Pancreas (tissue), 10 donors: ENCODE data around the gene CDK6. TPM values are rescaled to one million over a fixed set of nuclear protein-coding genes. Genes with fewer than 3 reads are reported as not detected.
"Not testable (repeated sequence)": the region's sequence is repeated elsewhere in the genome, so short reads cannot be mapped to it uniquely, and the experiment has no call there.

Experiments
- ATAC-seq, 4 donors: fragments of 200-7000 bp; cut with Tn5 transposase; one replicate each; pipeline versions ENCODE4 v1.8.0 to v1.9.1; 2020; ENCODE audit warnings: mild to moderate bottlenecking in 4 of 4, moderate library complexity in 4 of 4
- DNase-seq, 6 donors: peaks; one replicate each; pipeline ENCODE4 v3.0.0-alpha.2; 2020
- FAIRE-seq: peaks from 2 replicates; lab custom pipeline; 2012; peaks lifted over from hg19 to GRCh38; lab: Jason Lieb, UNC
- H3K27ac ChIP-seq, 4 donors: fragments of 200-600 bp; sonication (generic); 1 replicate in 3 of 4; 2 replicates in 1 of 4; pipeline versions ENCODE4 v1.5.0 to v1.8.0; 2020
- H3K27me3 ChIP-seq, 4 donors: fragments of 200-600 bp; one replicate each; pipeline ENCODE4 v1.8.0; 2021
- H3K36me3 ChIP-seq, 3 donors: fragments of 200-600 bp; sonication (generic) in 1 of 3; one replicate each; pipeline versions ENCODE4 v1.5.0 to v1.8.0; 2020 to 2021
- H3K4me1 ChIP-seq, 3 donors: fragments of 200-600 bp; one replicate each; pipeline ENCODE4 v1.8.0; 2021
- H3K4me3 ChIP-seq, 4 donors: fragments of 200-600 bp; sonication (generic) in 2 of 4; one replicate each; pipeline versions ENCODE4 v1.5.0 to v1.8.0; 2020 to 2021
- H3K9me3 ChIP-seq, 4 donors: fragments of 200-600 bp; one replicate each; pipeline ENCODE4 v1.8.0; 2021
- WGBS, 2 donors: extraction: QIAGEN DNeasy Blood & Tissue Kit; methylation state at CpG; one replicate each; pipeline ENCODE4 v1.1.7; 2013; 5-methylcytosine and 5-hydroxymethylcytosine counted together
- intact Hi-C, 3 donors: fragments of 100-400 bp; cut with DNase I; formaldehyde crosslinking; loops; one replicate each; pipeline versions ENCODE4 v1.11.1 to v1.14.2; 2022
- polyA plus RNA-seq, 2 donors: library from polyadenylated mRNA; stranded (reverse); fragments of 200-250 nt; gene quantifications; one replicate each; pipeline ENCODE4 v1.2.3, GENCODE V29; 2013
- total RNA-seq, 6 donors: library from RNA; stranded (reverse); fragmentation: NEBNext Ultra II Directional in 4 of 6; extraction: Animal tissue kit (Norgen Biotek cat#: 25700) in 4 of 6; gene quantifications; one replicate each; pipeline versions ENCODE4 v1.2.1 to v1.2.4, GENCODE V29; 2021 to 2023
- TF ChIP-seq, protein P1 (sequence below), 4 donors: fragments of 200-600 bp; sonication (generic) in 3 of 4; IDR thresholded peaks; one replicate each; pipeline versions ENCODE4 v1.5.0 to v1.8.0; 2021; ENCODE audit warnings: antibody characterized with exemption in 4 of 4
- donor health status: healthy with polysubstance abuse.
- donor health status: DM: no; HTN: no; CAD: no; lungs with moderate emphysema.
- donor health status: DM: no; HTN: no; CAD: no.
- donor health status: control.
- donor health status: control.
- donor health status: Bipolar disorder and iron deficiency.
- donor health status: DM: yes; HTN: yes; CAD: no.
- donor health status: DM: no; HTN: no; CAD: no.
- donor health status: DM: no; HTN: no; CAD: no.
- donor health status: DM: yes; HTN: yes; CAD: no.

The CDK6 gene
- total and polyA plus RNA-seq, 8 donors: 2.4 to 33.4 (median 18.7) TPM

DNA sequence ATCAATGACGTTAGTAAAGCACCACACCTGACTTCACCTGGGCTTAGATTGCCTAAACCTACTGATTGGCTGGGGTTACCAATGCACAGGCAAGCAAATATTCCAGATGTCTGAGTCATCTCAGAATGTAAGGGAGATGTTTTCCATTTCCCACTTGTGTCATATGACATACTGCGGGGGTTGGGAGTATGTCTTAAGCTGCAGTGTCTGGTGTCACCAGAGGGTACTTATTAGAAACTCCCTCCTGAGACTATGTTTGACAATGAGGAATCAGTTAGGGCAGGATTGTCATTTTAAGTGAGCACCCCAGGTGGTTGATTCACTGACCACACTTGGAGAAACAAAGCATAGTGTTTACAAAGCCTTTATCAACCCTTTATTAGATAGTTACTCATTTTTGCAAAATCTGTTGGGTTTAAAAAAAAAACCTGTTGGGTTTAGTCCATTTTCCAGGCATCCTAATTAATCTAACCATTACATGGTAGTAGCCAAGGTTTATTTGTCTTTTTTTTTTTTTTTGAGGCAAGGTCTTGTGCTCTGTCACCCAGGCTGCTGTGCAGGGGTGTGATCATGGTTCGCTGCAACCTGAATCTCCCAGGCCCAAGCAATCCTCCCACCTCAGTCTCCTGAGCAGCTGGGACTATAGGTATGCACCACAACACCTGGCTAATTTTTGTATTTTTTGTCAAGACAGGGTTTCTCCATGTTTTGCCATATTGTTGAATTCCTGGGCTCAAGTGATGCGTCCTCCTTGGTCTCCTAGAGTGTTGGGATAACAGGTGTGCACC is 72.5 kb downstream of the CDK6 start:
- FAIRE-seq (no peak), ATAC-seq (peak; percentile 58 to 68 (median 60)), DNase-seq (peak in 1 of 6 donors; percentile 19)
- H3K4me3 ChIP-seq: no peak overlapping the region
- intact Hi-C loops: no loop called here
- H3K27me3 ChIP-seq: no peaks in the 10 kb centered on the region
- H3K9me3 ChIP-seq: no peaks in the 10 kb centered on the region
- peak overlapping the region in 1 of 4 donors; percentile 34 for H3K27ac ChIP-seq
- H3K4me1 ChIP-seq: peaks cover 0 to 25% (median 7%) of the 10 kb centered on the region in 3 donors
- 83 to 87% methylated on average over 4 of the region's 4 CpGs for WGBS, 2 donors
- TF ChIP-seq, protein P1, sequence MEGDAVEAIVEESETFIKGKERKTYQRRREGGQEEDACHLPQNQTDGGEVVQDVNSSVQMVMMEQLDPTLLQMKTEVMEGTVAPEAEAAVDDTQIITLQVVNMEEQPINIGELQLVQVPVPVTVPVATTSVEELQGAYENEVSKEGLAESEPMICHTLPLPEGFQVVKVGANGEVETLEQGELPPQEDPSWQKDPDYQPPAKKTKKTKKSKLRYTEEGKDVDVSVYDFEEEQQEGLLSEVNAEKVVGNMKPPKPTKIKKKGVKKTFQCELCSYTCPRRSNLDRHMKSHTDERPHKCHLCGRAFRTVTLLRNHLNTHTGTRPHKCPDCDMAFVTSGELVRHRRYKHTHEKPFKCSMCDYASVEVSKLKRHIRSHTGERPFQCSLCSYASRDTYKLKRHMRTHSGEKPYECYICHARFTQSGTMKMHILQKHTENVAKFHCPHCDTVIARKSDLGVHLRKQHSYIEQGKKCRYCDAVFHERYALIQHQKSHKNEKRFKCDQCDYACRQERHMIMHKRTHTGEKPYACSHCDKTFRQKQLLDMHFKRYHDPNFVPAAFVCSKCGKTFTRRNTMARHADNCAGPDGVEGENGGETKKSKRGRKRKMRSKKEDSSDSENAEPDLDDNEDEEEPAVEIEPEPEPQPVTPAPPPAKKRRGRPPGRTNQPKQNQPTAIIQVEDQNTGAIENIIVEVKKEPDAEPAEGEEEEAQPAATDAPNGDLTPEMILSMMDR (IDR thresholded peaks at IDR 0.05): no peak
- no peaks in the 10 kb centered on the region for H3K36me3 ChIP-seq

DNA sequence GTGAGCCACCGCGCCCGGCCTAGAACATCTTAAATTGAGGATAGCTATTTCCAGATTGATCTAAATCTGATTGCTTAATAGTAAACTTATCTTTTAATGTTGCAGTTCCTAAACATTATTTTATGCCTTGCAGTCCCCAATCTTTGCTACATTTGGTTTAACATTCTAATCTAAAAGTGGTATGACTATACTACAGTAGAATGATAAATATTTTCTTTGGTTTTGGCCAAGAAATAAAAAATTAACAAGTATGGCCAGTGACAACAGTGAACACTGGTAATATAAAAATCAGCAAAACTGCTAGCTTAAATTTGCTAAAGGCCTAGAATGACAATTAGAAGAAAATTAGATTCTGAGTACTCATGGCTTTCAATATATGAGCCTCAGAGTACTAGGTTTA is 73.5 kb downstream of the CDK6 start:
- no peaks in the 10 kb centered on the region for H3K27me3 ChIP-seq
- no peak for DNase-seq
- no peak for ATAC-seq
- no peak overlapping the region for H3K4me3 ChIP-seq
- H3K27ac ChIP-seq: peak overlapping the region in 1 of 4 donors; percentile 34
- 97 to 98% methylated on average over 3 of the region's 3 CpGs for WGBS, 2 donors
- FAIRE-seq: no peak
- H3K4me1 ChIP-seq: peaks cover 0 to 25% (median 7%) of the 10 kb centered on the region in 3 donors
- TF ChIP-seq, protein P1 (IDR thresholded peaks at IDR 0.05): no peak
- intact Hi-C loops: no loop called here
- no peaks in the 10 kb centered on the region for H3K9me3 ChIP-seq
- H3K36me3 ChIP-seq: no peaks in the 10 kb centered on the region

DNA sequence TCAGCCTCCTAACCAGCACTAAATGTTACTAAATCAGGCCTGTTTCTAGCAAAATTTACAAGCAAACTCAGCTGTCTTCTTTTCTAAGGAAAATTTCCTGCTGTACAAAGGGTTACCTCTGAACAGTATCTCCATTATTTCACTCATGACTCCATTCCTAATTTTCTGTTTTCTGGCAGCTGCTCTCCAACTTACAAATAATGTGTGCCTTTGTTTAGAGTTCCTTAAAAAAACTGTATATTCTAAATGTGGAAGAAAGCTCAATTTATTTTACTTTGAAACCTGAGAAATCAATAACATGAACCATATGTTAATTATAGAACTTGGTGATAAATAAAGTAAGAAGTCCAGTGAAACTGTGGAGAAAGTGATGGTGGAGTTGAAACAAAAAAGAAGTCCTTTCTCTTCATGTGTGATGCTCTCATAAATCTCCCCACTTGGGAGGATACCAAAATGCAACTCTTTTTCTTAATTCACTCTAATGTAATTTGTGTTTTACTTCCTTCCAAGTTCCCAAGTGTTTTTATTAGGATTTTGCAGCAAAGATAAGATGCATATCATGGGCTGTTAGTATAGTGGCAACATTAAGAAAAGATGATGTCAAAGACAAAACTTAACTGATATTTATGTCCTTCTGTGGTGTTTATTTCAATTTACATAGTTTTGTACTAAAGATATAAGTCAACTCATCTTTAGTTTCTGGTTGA is 74.8 kb downstream of the CDK6 start:
- ATAC-seq: no peak
- H3K27ac ChIP-seq: no peak overlapping the region

DNA sequence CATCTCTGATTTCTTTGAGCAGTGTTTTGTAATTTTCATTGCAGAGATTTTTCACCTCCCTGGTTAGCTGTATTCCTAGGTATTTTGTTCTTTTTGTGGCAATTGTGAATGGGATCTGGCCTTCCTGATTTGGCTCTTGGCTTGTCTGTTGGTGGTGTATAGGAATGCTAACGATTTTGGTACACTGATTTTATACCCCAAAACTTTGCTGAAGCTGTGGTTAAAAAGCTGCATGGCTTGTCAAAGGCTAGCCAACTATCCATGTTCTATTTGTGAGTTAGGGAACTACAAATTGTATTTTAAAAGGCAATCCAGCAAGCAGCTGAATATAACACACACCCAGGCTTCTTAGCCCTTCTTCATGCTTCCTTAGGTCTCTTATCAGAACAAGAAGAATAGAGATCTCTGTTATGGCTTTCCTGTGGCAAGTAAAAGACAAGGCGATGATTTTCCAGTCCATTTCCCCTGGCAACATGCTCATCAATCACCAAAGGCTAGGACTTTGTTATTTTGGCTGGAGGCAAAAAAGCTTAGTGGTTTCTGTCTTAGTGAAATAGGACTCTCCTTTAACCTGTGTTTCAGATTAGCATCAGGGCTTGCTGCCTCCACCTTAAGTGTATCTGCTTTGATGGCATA is 77.5 kb downstream of the CDK6 start:
- Histone ChIP-seq H3K27ac (no peak overlapping the region), H3K9me3 (no peaks in the 10 kb centered on the region), H3K4me3 (no peak overlapping the region), H3K4me1 (peaks cover 0 to 12% (median 0%) of the 10 kb centered on the region in 3 donors), H3K36me3 (no peaks in the 10 kb centered on the region), H3K27me3 (no peaks in the 10 kb centered on the region)
- no peak for ATAC-seq
- intact Hi-C loops: no loop called here
- WGBS, 2 donors: 91 to 97% methylated on average over 2 of the region's 2 CpGs
- no peak for FAIRE-seq
- no peak for DNase-seq
- TF ChIP-seq, protein P1 (IDR thresholded peaks at IDR 0.05): no peak

More for the DNA sequence above, 74.8 kb downstream of the CDK6 start:
- no peak for DNase-seq
- intact Hi-C loops: no loop called here
- Histone ChIP-seq H3K36me3 (no peaks in the 10 kb centered on the region), H3K9me3 (no peaks in the 10 kb centered on the region), H3K4me1 (peaks cover 0 to 18% (median 0%) of the 10 kb centered on the region in 3 donors), H3K4me3 (no peak overlapping the region), H3K27me3 (no peaks in the 10 kb centered on the region)
- TF ChIP-seq, protein P1 (IDR thresholded peaks at IDR 0.05): no peak
- FAIRE-seq: no peak

DNA sequence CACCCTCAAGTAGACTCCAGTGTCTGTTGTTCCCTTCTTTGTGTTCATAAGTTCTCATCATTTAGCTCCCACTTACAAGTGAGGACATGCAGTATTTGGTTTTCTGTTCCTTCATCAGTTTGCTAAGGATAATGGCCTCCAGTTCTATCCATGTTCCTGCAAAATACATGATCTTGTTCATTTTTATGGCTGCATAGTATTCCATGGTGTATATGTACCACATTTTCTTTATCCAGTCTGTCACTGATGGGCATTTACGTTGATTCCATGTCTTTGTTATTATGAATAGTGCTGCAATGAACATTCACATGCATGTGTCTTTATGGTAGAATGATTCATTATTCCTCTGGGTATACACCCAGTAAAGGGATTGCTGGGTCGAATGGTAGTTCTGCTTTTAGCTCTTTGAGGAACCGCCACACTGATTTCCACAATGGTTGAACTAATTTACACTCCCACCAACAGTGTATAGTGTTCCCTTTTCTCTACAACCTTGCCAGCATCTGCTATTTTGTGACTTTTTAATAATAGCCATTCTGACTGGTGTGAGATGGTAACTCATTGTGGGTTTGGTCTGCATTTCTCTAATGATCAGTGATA is 79.0 kb downstream of the CDK6 start:
- H3K27me3 ChIP-seq, H3K4me1 ChIP-seq, ATAC-seq, intact Hi-C loops, FAIRE-seq, H3K9me3 ChIP-seq, H3K27ac ChIP-seq, H3K4me3 ChIP-seq, DNase-seq, H3K36me3 ChIP-seq: not testable (repeated sequence)
- WGBS, 2 donors: 95 to 96% methylated on average over 3 of the region's 3 CpGs
